ENCODE results near the gene CELF5.
A peak's percentile ranks its signal among the peaks of the same experiment; 100 is the strongest.
"Not testable (repeated sequence)": the region's sequence is repeated elsewhere in the genome, so short reads cannot be mapped to it uniquely, and the experiment has no call there.

Gene CELF5

GRCh38 chr19:3207461-3208242, 16.8 kb upstream of the CELF5 start:
- no peak for DNase-seq (ENCODE audit: low read depth, low spot score)

GRCh38 chr19:3208317-3209207, 15.9 kb upstream of the CELF5 start:
- DNase-seq (ENCODE audit: low read depth, low spot score): no peak

- peak; percentile 37 for DNase-seq (ENCODE audit: low read depth, low spot score)
Observed at GRCh38 chr19:3210347-3211017, 14.0 kb upstream of the CELF5 start.

GRCh38 chr19:3211191-3211590, 13.3 kb upstream of the CELF5 start:
- DNase-seq (ENCODE audit: low read depth, low spot score): no peak

GRCh38 chr19:3213159-3213558, 11.3 kb upstream of the CELF5 start:
- no peak for DNase-seq (ENCODE audit: low read depth, low spot score)

GRCh38 chr19:3216874-3217273, 7.6 kb upstream of the CELF5 start:
- no peak for DNase-seq (ENCODE audit: low read depth, low spot score)

GRCh38 chr19:3220576-3220975, 3.9 kb upstream of the CELF5 start:
- no peak for DNase-seq (ENCODE audit: low read depth, low spot score)

GRCh38 chr19:3221576-3221975, 2.9 kb upstream of the CELF5 start:
- DNase-seq (ENCODE audit: low read depth, low spot score): not testable (repeated sequence)

- DNase-seq (ENCODE audit: low read depth, low spot score): no peak
Observed at GRCh38 chr19:3222709-3223108, 1.8 kb upstream of the CELF5 start.

- no peak for DNase-seq (ENCODE audit: low read depth, low spot score)
Observed at GRCh38 chr19:3225169-3225485, 666 bp downstream of the CELF5 start.

- DNase-seq (ENCODE audit: low read depth, low spot score): no peak
Observed at GRCh38 chr19:3225677-3226093, 1.2 kb downstream of the CELF5 start.

- DNase-seq (ENCODE audit: low read depth, low spot score): no peak
Observed at GRCh38 chr19:3227054-3227626, 2.7 kb downstream of the CELF5 start.

GRCh38 chr19:3229346-3229743, 4.9 kb downstream of the CELF5 start:
- DNase-seq (ENCODE audit: low read depth, low spot score): no peak

GRCh38 chr19:3229888-3230496, 5.5 kb downstream of the CELF5 start:
- DNase-seq (ENCODE audit: low read depth, low spot score): no peak

GRCh38 chr19:3231288-3231687, 6.8 kb downstream of the CELF5 start:
- DNase-seq (ENCODE audit: low read depth, low spot score): no peak

GRCh38 chr19:3233116-3233515, 8.7 kb downstream of the CELF5 start:
- DNase-seq (ENCODE audit: low read depth, low spot score): no peak

- DNase-seq (ENCODE audit: low read depth, low spot score): no peak
Observed at GRCh38 chr19:3233831-3234230, 9.4 kb downstream of the CELF5 start.

- no peak for DNase-seq (ENCODE audit: low read depth, low spot score)
Observed at GRCh38 chr19:3234800-3235199, 10.3 kb downstream of the CELF5 start.

- not testable (repeated sequence) for DNase-seq (ENCODE audit: low read depth, low spot score)
Observed at GRCh38 chr19:3235604-3236003, 11.1 kb downstream of the CELF5 start.

GRCh38 chr19:3236272-3236671, 11.8 kb downstream of the CELF5 start:
- no peak for DNase-seq (ENCODE audit: low read depth, low spot score)

GRCh38 chr19:3238066-3238561, 13.7 kb downstream of the CELF5 start:
- no peak for DNase-seq (ENCODE audit: low read depth, low spot score)
